HL-60/S4 (cell line): ENCODE results near the gene SEC23A.
"Not testable (repeated sequence)": the region's sequence is repeated elsewhere in the genome, so short reads cannot be mapped to it uniquely, and the experiment has no call there.

ENCODE experiments used
- in situ Hi-C: fragments of 300-500 bp; cut with MboI; formaldehyde crosslinking; loops from 2 replicates; pipeline ENCODE4 v1.14.3; 2022; ENCODE audit warnings: low sequenced_read_pairs

Gene SEC23A

GRCh38 chr14:39094515-39094914 is 8.5 kb downstream of the SEC23A start:
- in situ Hi-C loops: no loop called here

- in situ Hi-C loops: no loop called here
Measured at GRCh38 chr14:39091716-39092115, 11.3 kb downstream of the SEC23A start.

DNA sequence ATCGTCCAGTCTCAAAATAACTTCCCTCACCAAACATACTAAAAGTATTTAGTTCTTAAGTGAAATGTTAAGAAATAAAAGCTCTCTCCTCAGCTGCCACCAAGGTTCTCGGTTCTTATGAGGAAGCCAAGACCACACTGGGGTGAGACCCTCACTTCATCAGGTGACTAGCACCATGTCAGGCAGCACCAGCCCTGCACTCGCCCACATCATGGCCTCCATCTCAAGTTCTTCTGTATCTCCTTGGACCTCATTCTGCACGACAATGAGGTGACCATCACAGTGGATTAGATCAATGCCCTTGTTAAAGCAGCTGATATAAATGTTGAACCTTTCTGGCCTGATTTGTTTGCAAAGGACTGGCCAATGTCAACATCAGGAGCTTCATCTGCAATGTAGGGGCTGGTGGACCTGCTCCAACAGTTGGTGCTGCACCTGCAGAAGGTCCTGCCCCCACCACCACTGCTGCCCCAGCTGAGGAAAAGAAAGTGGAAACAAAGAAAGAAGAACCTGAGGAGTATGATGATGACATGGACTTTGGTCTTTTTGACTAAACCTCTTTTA is 12.4 kb downstream of the SEC23A start:
- in situ Hi-C loops: no loop called here

- in situ Hi-C loops: no loop called here
Measured at GRCh38 chr14:39087493-39087892, 15.5 kb downstream of the SEC23A start.

DNA sequence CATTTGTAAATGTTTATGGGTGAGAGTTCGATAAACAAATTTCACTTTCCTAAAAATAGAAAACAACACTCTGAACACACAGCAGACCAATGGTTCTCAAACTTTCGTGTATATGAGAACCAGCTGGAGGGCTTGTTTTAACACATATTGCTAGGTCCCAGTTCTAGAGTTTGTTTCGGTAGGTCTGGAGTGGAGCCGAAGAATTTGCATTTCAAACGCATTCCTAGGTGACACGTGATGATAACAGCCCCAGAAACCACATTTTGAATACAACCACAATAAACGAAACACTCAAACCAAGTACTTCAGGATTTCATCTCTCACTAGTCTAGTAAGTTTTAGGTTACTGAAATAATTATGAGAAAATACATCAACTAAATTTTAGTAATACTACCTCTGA is 17.1 kb downstream of the SEC23A start:
- in situ Hi-C loops: no loop called here

DNA sequence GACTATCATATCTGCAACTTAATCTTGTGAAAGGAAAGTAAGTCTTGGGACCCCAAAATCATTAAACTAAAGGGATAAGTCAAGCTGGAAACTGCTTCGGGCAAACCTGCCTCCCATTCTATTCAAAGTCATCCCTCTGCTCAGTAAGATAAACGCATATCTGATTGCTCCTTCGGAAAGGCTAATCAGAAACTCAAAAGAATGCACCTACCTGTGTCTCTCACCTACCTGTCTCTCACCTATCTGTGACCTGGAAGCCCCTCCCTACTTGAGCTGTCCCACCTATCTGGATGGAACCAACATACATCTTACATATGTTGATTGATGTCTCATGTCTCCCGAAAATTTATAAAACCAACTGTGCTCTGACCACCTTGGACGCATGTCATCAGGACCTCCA is 19.9 kb downstream of the SEC23A start:
- in situ Hi-C loops: no loop called here

GRCh38 chr14:39080886-39081285 is 22.1 kb downstream of the SEC23A start:
- in situ Hi-C loops: no loop called here

DNA sequence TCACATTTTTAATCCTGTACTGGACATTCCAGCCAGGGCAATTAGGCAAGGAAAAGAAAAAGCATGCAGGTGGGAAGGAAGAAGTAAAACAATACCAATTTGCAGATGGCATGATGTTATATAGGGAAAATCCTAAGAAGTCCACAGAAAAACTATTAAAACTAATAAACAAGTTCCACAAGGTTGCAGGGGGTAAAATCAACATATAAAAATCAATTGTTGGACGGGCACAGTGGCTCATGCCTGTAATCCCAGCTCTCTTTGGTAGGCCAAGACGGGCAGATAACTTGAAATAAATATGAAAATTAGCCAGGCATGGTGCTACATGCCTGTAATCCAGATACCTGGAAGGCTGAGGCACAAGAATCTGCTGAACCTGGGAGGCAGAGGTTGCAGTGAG is 31.9 kb downstream of the SEC23A start:
- in situ Hi-C loops: no loop called here

- in situ Hi-C loops: no loop called here
Measured at GRCh38 chr14:39069923-39070322, 33.1 kb downstream of the SEC23A start.

DNA sequence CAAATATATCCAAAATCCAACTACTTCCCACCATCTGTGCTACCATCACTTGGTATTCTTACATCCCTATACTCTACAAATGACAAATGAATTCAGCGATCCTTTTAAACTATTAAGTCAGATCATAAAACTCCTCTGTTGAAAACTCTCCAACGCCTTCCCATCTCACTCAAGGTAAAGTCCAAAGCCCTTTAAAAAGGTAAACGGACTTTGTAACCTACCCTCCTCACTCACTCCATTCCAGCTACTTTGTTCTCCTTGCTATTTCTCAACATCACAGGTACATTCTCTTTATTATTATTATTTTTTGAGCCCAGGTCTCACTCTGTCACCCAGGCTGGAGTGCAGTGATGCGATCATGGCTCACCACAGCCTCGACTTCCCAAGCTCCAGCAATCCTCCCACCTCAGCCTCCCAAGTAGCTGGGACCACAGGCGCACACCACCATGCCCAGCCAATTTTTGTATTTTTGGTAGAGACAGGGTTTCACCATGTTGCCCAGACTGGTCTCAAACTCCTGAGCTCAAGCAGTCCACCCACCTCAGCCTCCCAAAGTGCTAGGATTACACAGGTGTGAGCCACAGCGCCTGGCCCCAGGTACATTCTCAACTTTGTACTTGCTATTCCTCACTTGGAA is 33.7 kb downstream of the SEC23A start:
- in situ Hi-C loops: not testable (repeated sequence)

DNA sequence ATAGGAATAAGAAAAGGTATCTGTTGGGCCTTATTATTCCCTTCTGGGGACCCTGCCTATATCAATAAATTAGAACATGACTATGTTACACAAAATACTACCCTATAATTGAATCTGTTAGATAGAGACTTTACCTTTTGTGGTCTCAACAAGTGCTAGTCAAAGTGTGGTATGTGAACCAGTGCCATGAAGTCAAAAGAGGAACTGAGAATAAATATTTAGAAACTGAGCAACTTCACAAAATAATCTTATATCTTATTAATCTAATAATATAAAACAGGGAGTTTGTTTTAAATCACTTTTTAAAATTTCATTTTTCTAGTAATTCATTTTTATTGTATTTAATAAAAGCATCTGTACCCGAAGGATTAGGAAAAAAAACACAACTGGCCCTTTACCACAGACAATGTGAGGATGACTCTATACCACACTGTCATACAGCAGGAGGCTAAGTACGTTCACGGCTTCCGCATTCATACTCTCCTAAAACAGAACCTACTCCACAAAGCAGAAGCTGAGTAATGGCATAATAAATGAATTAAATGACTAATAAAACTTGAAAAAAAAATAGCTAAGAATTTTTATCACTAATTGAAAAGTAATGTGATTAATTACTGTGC is 42.1 kb downstream of the SEC23A start:
- in situ Hi-C loops: no loop called here

GRCh38 chr14:39055786-39056474 is 47.1 kb downstream of the SEC23A start:
- in situ Hi-C loops: no loop called here

GRCh38 chr14:39052869-39053454 is 50.1 kb downstream of the SEC23A start:
- in situ Hi-C loops: not testable (repeated sequence)

- in situ Hi-C loops: no loop called here
Measured at GRCh38 chr14:39050389-39050788, 52.6 kb downstream of the SEC23A start.

DNA sequence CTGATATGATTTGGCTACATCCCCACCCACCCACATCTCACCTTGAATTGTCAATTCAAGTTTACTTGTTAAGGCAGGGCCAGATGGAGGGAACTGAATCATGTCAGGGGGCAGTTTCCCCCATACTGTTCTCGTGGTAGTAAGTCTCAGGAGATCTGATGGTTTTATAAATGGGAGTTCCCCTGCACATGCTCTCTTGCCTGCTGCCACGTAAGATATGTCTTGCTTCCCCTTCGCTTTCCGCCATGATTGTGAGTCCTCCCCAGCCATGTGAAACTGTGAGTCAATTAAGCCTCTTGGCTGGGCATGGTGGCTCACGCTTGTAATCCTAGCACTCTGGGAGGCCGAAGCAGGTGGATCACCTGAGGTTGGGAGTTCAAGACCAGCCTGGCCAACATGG is 57.1 kb downstream of the SEC23A start:
- in situ Hi-C loops: not testable (repeated sequence)

DNA sequence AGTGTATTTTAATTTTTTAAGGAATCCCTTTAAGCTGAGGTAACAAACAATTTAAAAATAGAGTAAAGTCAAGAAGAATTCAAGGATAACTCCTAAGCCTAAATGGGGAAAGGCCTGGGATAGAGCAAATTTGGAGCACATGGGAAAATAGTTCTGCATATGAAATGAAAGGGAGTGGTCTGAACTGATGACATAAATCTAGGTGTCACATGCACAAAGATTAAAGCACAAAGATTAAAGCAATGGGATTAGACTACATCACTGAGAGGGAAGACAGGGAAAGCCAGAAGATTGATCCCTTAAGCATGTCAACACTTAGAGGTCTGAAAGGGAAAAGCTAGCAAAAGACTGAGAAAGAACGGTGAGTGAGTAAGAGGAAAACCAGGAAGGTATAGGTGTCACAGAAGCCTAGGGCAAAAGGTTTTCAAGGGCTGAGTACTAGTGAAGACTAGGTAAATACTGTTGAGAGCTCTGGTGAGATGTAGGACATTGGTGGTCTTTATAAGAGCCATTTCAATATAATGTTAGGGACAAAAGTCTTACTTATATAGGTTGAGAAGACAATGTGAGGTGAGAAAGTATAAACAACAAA is 59.6 kb downstream of the SEC23A start:
- in situ Hi-C loops: no loop called here

GRCh38 chr14:39040529-39040928 is 62.5 kb downstream of the SEC23A start:
- in situ Hi-C loops: no loop called here

GRCh38 chr14:39038542-39038941 is 64.5 kb downstream of the SEC23A start:
- in situ Hi-C loops: no loop called here

DNA sequence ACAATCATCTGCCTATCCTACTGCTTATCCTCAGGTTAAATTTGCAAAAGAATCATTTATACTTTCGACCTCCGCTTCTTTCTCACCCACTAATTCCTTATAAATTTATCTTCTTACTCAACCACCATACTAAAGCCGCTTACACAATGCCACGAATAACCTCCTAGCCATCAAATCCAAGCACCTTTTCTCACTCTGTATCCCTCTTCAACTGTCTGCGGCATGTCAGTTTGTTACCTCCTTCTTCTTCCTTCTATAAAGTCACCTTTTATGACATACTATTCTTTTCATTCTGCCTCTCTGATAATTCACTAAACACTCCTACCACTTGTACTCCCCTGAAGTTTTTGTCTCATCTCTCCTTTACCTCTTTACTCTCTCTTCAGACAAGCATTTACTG is 66.3 kb downstream of the SEC23A start:
- in situ Hi-C loops: no loop called here

- in situ Hi-C loops: no loop called here
Measured at GRCh38 chr14:39035336-39035735, 67.7 kb downstream of the SEC23A start.
